Breast epithelium (tissue), 4 donors: ENCODE results near the gene SYNE1. TPM values are rescaled to one million over a fixed set of nuclear protein-coding genes. Genes with fewer than 3 reads are reported as not detected.

ENCODE experiments used
- DNase-seq, 2 donors: peaks; one replicate each; pipeline ENCODE4 v3.0.0-alpha.2; 2019; ENCODE audit warnings: low spot score in 2 of 2
- H3K27ac ChIP-seq, 2 donors: fragments of 200-600 bp; sonication (generic) in 1 of 2; one replicate each; pipeline ENCODE4 v1.5.1; 2016 to 2019; ENCODE audit warnings: mild to moderate bottlenecking in 1 of 2
- H3K27me3 ChIP-seq, 2 donors: fragments of 200-600 bp; sonication (generic) in 1 of 2; one replicate each; pipeline versions ENCODE4 v1.5.1 to v1.6.0; 2017 to 2019; ENCODE audit warnings: control low read depth in 1 of 2, mild to moderate bottlenecking in 1 of 2
- H3K36me3 ChIP-seq: fragments of 200-600 bp; one replicate; pipeline ENCODE4 v1.5.1; 2019
- H3K4me1 ChIP-seq, 2 donors: fragments of 200-600 bp; sonication (generic); one replicate each; pipeline ENCODE4 v1.5.1; 2016 to 2019; ENCODE audit warnings: control low read depth in 1 of 2
- H3K4me3 ChIP-seq, 3 donors: fragments of 200-600 bp; sonication (generic); 1 replicate in 2 of 3; 2 replicates in 1 of 3; pipeline ENCODE4 v1.5.1; 2016 to 2019; ENCODE audit warnings: mild to moderate bottlenecking in 3 of 3, moderate library complexity in 2 of 3
- H3K9me3 ChIP-seq, 2 donors: fragments of 200-600 bp; sonication (generic) in 1 of 2; one replicate each; pipeline ENCODE4 v1.5.1; 2016 to 2019; ENCODE audit warnings: control low read depth in 1 of 2
- CTCF ChIP-seq, 3 donors: fragments of 450-650 bp; IDR thresholded peaks; one replicate each; pipeline ENCODE4 v1.5.1; 2016 to 2017; ENCODE audit warnings: antibody characterized with exemption in 3 of 3, mild to moderate bottlenecking in 3 of 3, moderate library complexity in 3 of 3
- POLR2A ChIP-seq: fragments of 450-650 bp; IDR thresholded peaks from one replicate; pipeline ENCODE4 v1.6.1; 2016; ENCODE audit warnings: antibody characterized with exemption, mild to moderate bottlenecking, moderate library complexity
- POLR2AphosphoS5 ChIP-seq, 3 donors: sonication (generic); formaldehyde crosslinking; IDR thresholded peaks; one replicate each; pipeline ENCODE4 v1.6.1; 2017; ENCODE audit warnings: antibody characterized with exemption in 3 of 3
- intact Hi-C: fragments of 100-400 bp; cut with DNase I; formaldehyde crosslinking; loops from one replicate; pipeline ENCODE4 v1.15.1; 2023; ENCODE audit warnings: low total_unique reads
- total RNA-seq, 3 donors: library from RNA; depleted of rRNA; stranded (reverse); fragments of >200 nt; gene quantifications; one replicate each; pipeline ENCODE4 v1.1.0, GENCODE V29; 2016

SYNE1 gene
- total RNA-seq, 3 donors from 2014 or later, result 80.9 to 106 (median 95.7) TPM

- Histone ChIP-seq H3K4me3 (no peak overlapping the region), H3K27me3 (no peaks in the 10 kb centered on the region), H3K9me3 (no peaks in the 10 kb centered on the region), H3K36me3 (no peaks in the 10 kb centered on the region), H3K27ac (no peak overlapping the region), H3K4me1 (no peaks in the 10 kb centered on the region)
- no peak for DNase-seq
- intact Hi-C loops, result no loop called here
- no peak for TF ChIP-seq POLR2A
- no peak for TF ChIP-seq POLR2AphosphoS5 (IDR thresholded peaks at IDR 0.05)
- TF ChIP-seq CTCF (IDR thresholded peaks at IDR 0.05), result no peak
Observed at GRCh38 chr6:152680151-152680550, 43.0 kb upstream of the SYNE1 start.

GRCh38 chr6:152673236-152673635, 36.1 kb upstream of the SYNE1 start:
- TF ChIP-seq POLR2AphosphoS5 (IDR thresholded peaks at IDR 0.05) (no peak), CTCF (IDR thresholded peaks at IDR 0.05) (no peak), POLR2A (no peak)
- no peak for DNase-seq
- Histone ChIP-seq H3K36me3 (no peaks in the 10 kb centered on the region), H3K9me3 (no peaks in the 10 kb centered on the region), H3K27ac (no peak overlapping the region), H3K4me3 (no peak overlapping the region), H3K4me1 (no peaks in the 10 kb centered on the region), H3K27me3 (no peaks in the 10 kb centered on the region)
- intact Hi-C loops, result no loop called here

- TF ChIP-seq POLR2AphosphoS5 (IDR thresholded peaks at IDR 0.05), result no peak
- no peak for TF ChIP-seq CTCF (IDR thresholded peaks at IDR 0.05)
- no peak for TF ChIP-seq POLR2A
- H3K27ac ChIP-seq, result no peak overlapping the region
- intact Hi-C loops, result no loop called here
- no peaks in the 10 kb centered on the region for H3K4me1 ChIP-seq
- H3K4me3 ChIP-seq, result no peak overlapping the region
- H3K27me3 ChIP-seq, result no peaks in the 10 kb centered on the region
- DNase-seq, result no peak
- no peaks in the 10 kb centered on the region for H3K36me3 ChIP-seq
- H3K9me3 ChIP-seq, result peaks cover 0 to 6% of the 10 kb centered on the region in 2 donors
Observed at GRCh38 chr6:152671171-152671570, 34.0 kb upstream of the SYNE1 start.

GRCh38 chr6:152669895-152670294, 32.7 kb upstream of the SYNE1 start:
- Histone ChIP-seq H3K27me3 (no peaks in the 10 kb centered on the region), H3K36me3 (no peaks in the 10 kb centered on the region), H3K9me3 (peaks cover 0 to 8% of the 10 kb centered on the region in 2 donors), H3K27ac (no peak overlapping the region), H3K4me1 (no peaks in the 10 kb centered on the region), H3K4me3 (no peak overlapping the region)
- DNase-seq, result no peak
- intact Hi-C loops, result no loop called here
- TF ChIP-seq POLR2A, result no peak
- TF ChIP-seq CTCF (IDR thresholded peaks at IDR 0.05), result peak in 1 of 3 donors; percentile 38
- TF ChIP-seq POLR2AphosphoS5 (IDR thresholded peaks at IDR 0.05), result no peak

- H3K4me1 ChIP-seq, result no peaks in the 10 kb centered on the region
- no peak overlapping the region for H3K4me3 ChIP-seq
- no peaks in the 10 kb centered on the region for H3K36me3 ChIP-seq
- peaks cover 0 to 8% of the 10 kb centered on the region in 2 donors for H3K9me3 ChIP-seq
- no peak overlapping the region for H3K27ac ChIP-seq
- intact Hi-C loops, result no loop called here
- no peaks in the 10 kb centered on the region for H3K27me3 ChIP-seq
- DNase-seq, result no peak
- no peak for TF ChIP-seq CTCF (IDR thresholded peaks at IDR 0.05)
- no peak for TF ChIP-seq POLR2AphosphoS5 (IDR thresholded peaks at IDR 0.05)
- no peak for TF ChIP-seq POLR2A
Observed at GRCh38 chr6:152661776-152662175, 24.6 kb upstream of the SYNE1 start.
